Type B pancreatic cell (in vitro differentiated cells): ENCODE results near the gene NRSN2. TPM values are rescaled to one million over a fixed set of nuclear protein-coding genes. Genes with fewer than 3 reads are reported as not detected.
"Not testable (repeated sequence)": the region's sequence is repeated elsewhere in the genome, so short reads cannot be mapped to it uniquely, and the experiment has no call there.

ENCODE experiments used
- DNase-seq: peaks from one replicate; pipeline ENCODE4 v3.0.0; 2021; ENCODE audit warnings: mixed read lengths; ENCODE audit not compliant: unreplicated experiment; ENCODE audit errors: extremely low spot score
- H3K27ac Mint-ChIP-seq: 2 replicates; pipeline ENCODE4 v1.8.0; 2021; ENCODE audit warnings: mild to moderate bottlenecking, mixed read lengths
- H3K27me3 Mint-ChIP-seq: 2 replicates; pipeline ENCODE4 v1.8.0; 2021; ENCODE audit warnings: mixed read lengths
- H3K36me3 Mint-ChIP-seq: 2 replicates; pipeline ENCODE4 v1.8.0; 2021; ENCODE audit warnings: mixed read lengths
- H3K4me1 Mint-ChIP-seq: one replicate; pipeline ENCODE4 v1.8.0; 2021; ENCODE audit warnings: mixed read lengths; ENCODE audit not compliant: unreplicated experiment
- H3K4me3 Mint-ChIP-seq: 2 replicates; pipeline ENCODE4 v1.8.0; 2021; ENCODE audit warnings: mild to moderate bottlenecking, mixed read lengths
- H3K9me3 Mint-ChIP-seq: 2 replicates; pipeline ENCODE4 v1.8.0; 2021; ENCODE audit warnings: mixed read lengths
- total RNA-seq: library from RNA; stranded (reverse); gene quantifications from 2 replicates; pipeline ENCODE4 v1.2.1, GENCODE V29; 2021; ENCODE audit warnings: low replicate concordance
- TF ChIP-seq, protein P1 (sequence below): fragments of 200-600 bp; sonication (generic); conservative IDR thresholded peaks from 2 replicates; pipeline ENCODE4 v1.5.0; 2021; ENCODE audit warnings: antibody characterized with exemption, mild to moderate bottlenecking

NRSN2 gene
- total RNA-seq, 1 donor from 2014 or later = 43.0 TPM

GRCh38 chr20:354298-354977, 7.5 kb downstream of the NRSN2 start:
- Mint-ChIP-seq H3K27me3 (no peaks in the 10 kb centered on the region), H3K9me3 (no peaks in the 10 kb centered on the region), H3K27ac (no peak overlapping the region), H3K4me3 (no peak overlapping the region), H3K36me3 (no peaks in the 10 kb centered on the region), H3K4me1 (peaks cover 3% of the 10 kb centered on the region)
- DNase-seq = peak; percentile 82
- TF ChIP-seq, protein P1, sequence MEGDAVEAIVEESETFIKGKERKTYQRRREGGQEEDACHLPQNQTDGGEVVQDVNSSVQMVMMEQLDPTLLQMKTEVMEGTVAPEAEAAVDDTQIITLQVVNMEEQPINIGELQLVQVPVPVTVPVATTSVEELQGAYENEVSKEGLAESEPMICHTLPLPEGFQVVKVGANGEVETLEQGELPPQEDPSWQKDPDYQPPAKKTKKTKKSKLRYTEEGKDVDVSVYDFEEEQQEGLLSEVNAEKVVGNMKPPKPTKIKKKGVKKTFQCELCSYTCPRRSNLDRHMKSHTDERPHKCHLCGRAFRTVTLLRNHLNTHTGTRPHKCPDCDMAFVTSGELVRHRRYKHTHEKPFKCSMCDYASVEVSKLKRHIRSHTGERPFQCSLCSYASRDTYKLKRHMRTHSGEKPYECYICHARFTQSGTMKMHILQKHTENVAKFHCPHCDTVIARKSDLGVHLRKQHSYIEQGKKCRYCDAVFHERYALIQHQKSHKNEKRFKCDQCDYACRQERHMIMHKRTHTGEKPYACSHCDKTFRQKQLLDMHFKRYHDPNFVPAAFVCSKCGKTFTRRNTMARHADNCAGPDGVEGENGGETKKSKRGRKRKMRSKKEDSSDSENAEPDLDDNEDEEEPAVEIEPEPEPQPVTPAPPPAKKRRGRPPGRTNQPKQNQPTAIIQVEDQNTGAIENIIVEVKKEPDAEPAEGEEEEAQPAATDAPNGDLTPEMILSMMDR = peak; percentile 98

DNA sequence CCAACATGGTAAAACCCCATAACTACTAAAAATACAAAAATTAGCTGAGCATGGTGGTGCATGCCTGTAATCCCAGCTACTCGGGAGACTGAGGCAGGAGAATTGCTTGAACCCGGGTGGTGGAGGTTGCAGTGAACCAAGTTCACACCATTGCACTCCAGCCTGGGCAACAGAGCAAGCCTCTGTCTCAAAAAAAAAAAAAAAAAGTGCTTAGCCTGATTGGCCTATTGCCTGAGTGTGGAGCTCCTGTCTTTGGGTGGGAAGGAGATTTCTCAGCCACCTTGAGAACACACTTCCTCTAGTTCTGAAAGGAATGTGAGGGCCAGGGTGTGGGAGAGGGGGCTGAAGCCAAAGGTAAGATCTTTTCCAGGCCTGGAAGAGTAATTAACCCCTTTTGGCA, 9.2 kb downstream of the NRSN2 start:
- H3K9me3 Mint-ChIP-seq, H3K4me1 Mint-ChIP-seq, H3K36me3 Mint-ChIP-seq, H3K4me3 Mint-ChIP-seq, H3K27me3 Mint-ChIP-seq, DNase-seq: not testable (repeated sequence)
- H3K27ac Mint-ChIP-seq = peak overlapping the region; percentile 1

DNA sequence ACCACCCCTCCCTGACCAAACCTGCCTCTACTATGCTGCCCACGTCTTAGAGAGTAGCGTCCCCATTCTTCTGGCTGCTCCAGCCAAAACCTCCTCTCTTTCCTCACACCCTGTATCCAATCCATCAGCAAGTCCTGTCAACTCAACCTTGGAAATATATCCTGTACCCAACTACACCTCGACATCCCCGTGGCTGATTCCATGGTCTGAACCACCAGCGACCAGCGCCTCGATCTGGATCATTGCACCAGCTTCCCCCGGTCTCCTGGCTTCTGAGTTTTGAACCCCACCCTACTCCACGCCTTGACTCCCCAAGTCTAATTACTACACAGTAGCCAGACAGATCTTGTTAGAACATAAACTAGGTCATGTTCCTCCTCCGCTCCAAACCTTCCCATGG, 9.8 kb downstream of the NRSN2 start:
- H3K36me3 Mint-ChIP-seq = no peaks in the 10 kb centered on the region
- TF ChIP-seq, protein P1 = no peak
- no peaks in the 10 kb centered on the region for H3K27me3 Mint-ChIP-seq
- no peak for DNase-seq
- H3K9me3 Mint-ChIP-seq = no peaks in the 10 kb centered on the region
- H3K4me1 Mint-ChIP-seq = peaks cover 15% of the 10 kb centered on the region
- no peak overlapping the region for H3K4me3 Mint-ChIP-seq
- peak overlapping the region; percentile 1 for H3K27ac Mint-ChIP-seq

GRCh38 chr20:358891-359555, 12.1 kb downstream of the NRSN2 start:
- no peak for DNase-seq
- Mint-ChIP-seq H3K9me3 (no peaks in the 10 kb centered on the region), H3K27ac (no peak overlapping the region), H3K36me3 (no peaks in the 10 kb centered on the region), H3K27me3 (no peaks in the 10 kb centered on the region), H3K4me3 (no peak overlapping the region), H3K4me1 (peaks cover 20% of the 10 kb centered on the region)
- TF ChIP-seq, protein P1 = no peak

- Mint-ChIP-seq H3K27ac (no peak overlapping the region), H3K9me3 (no peaks in the 10 kb centered on the region), H3K4me1 (peaks cover 33% of the 10 kb centered on the region), H3K27me3 (no peaks in the 10 kb centered on the region), H3K4me3 (no peak overlapping the region), H3K36me3 (no peaks in the 10 kb centered on the region)
- DNase-seq = no peak
- TF ChIP-seq, protein P1 = no peak
These were observed 14.7 kb downstream of the NRSN2 start for GRCh38 chr20:361561-361960.
